ENCODE data around the gene GP9.

- TF ChIP-seq CTCF (conservative IDR thresholded peaks at IDR 0.05) (no peak), EZH2 (IDR thresholded peaks at IDR 0.05; ENCODE audit: low read depth) (no peak)
These were observed 37.6 kb upstream of the GP9 start for GRCh38 chr3:129023008-129023358.
